ENCODE data around the gene PIK3R5. TPM values are rescaled to one million over a fixed set of nuclear protein-coding genes. Genes with fewer than 3 reads are reported as not detected.

The PIK3R5 gene
- polyA plus RNA-seq, 1 donor (not counting 4 experiments of a cell fraction or from before 2014, with no cell fraction given), result not detected

- no peak overlapping the region for H3K4me2 ChIP-seq (ENCODE audit: control insufficient read depth, extremely low read depth, insufficient read depth, low read depth, low read length)
- H3K9me1 ChIP-seq (ENCODE audit: control insufficient read depth, extremely low read depth, insufficient read depth, low read length), result no peaks in the 10 kb centered on the region
- no peak for DNase-seq (ENCODE audit: low read depth, low spot score)
- no peak for FAIRE-seq
- dilution Hi-C loops (cut with MboI; ENCODE audit: extremely low pct_ligation_motif_present, low sequenced_read_pairs), result no loop called here
- no peaks in the 10 kb centered on the region for H3K9me3 ChIP-seq (ENCODE audit: control insufficient read depth, low read depth, low read length)
- no peak overlapping the region for H3K27ac ChIP-seq (ENCODE audit: control insufficient read depth, insufficient read depth, low read length)
- no peaks in the 10 kb centered on the region for H3K4me1 ChIP-seq (ENCODE audit: control insufficient read depth, extremely low read depth, insufficient read depth, low read length)
- no peak overlapping the region for H3K4me3 ChIP-seq (ENCODE audit: control insufficient read depth in 2 of 3, extremely low read depth in 1 of 3, insufficient read depth in 2 of 3, low read depth in 1 of 3, low read length in 3 of 3)
- TF ChIP-seq EZH2 (IDR thresholded peaks at IDR 0.05; ENCODE audit: low read length), result no peak
- TF ChIP-seq CTCF (optimal IDR thresholded peaks at IDR 0.05 in 1 of 3, IDR thresholded peaks at IDR 0.05 in 1 of 3, conservative IDR thresholded peaks at IDR 0.05 in 1 of 3; ENCODE audit: extremely low read depth in 1 of 3, insufficient read depth in 2 of 3, low read length in 3 of 3), result no peak
- H3K79me2 ChIP-seq (ENCODE audit: control insufficient read depth, insufficient read depth, low read length), result no peaks in the 10 kb centered on the region
- no peak overlapping the region for H2AFZ ChIP-seq (ENCODE audit: control insufficient read depth, low read length)
- H3K36me3 ChIP-seq (ENCODE audit: control insufficient read depth in 2 of 2, extremely low read depth in 1 of 2, insufficient read depth in 2 of 2, low read length in 2 of 2), result no peaks in the 10 kb centered on the region
- no peak overlapping the region for H3K9ac ChIP-seq (ENCODE audit: control insufficient read depth, extremely low read depth, insufficient read depth, low read length)
- H4K20me1 ChIP-seq (ENCODE audit: control insufficient read depth, extremely low read depth, insufficient read depth, low read length), result no peaks in the 10 kb centered on the region
- no peaks in the 10 kb centered on the region for H3K27me3 ChIP-seq (ENCODE audit: control insufficient read depth, extremely low read depth, insufficient read depth, low read length)
These were observed 116.0 kb downstream of the PIK3R5 start for GRCh38 chr17:8849311-8850041.

- dilution Hi-C loops (cut with MboI; ENCODE audit: extremely low pct_ligation_motif_present, low sequenced_read_pairs), result no loop called here
- Histone ChIP-seq H3K9ac (ENCODE audit: control insufficient read depth, extremely low read depth, insufficient read depth, low read length) (no peak overlapping the region), H3K36me3 (ENCODE audit: control insufficient read depth in 2 of 2, extremely low read depth in 1 of 2, insufficient read depth in 2 of 2, low read length in 2 of 2) (no peaks in the 10 kb centered on the region), H3K79me2 (ENCODE audit: control insufficient read depth, insufficient read depth, low read length) (no peaks in the 10 kb centered on the region), H3K4me2 (ENCODE audit: control insufficient read depth, extremely low read depth, insufficient read depth, low read depth, low read length) (no peak overlapping the region), H3K9me3 (ENCODE audit: control insufficient read depth, low read depth, low read length) (no peaks in the 10 kb centered on the region), H3K9me1 (ENCODE audit: control insufficient read depth, extremely low read depth, insufficient read depth, low read length) (no peaks in the 10 kb centered on the region), H3K4me1 (ENCODE audit: control insufficient read depth, extremely low read depth, insufficient read depth, low read length) (no peaks in the 10 kb centered on the region), H3K27me3 (ENCODE audit: control insufficient read depth, extremely low read depth, insufficient read depth, low read length) (no peaks in the 10 kb centered on the region), H2AFZ (ENCODE audit: control insufficient read depth, low read length) (no peak overlapping the region), H4K20me1 (ENCODE audit: control insufficient read depth, extremely low read depth, insufficient read depth, low read length) (no peaks in the 10 kb centered on the region), H3K27ac (ENCODE audit: control insufficient read depth, insufficient read depth, low read length) (no peak overlapping the region), H3K4me3 (ENCODE audit: control insufficient read depth in 2 of 3, extremely low read depth in 1 of 3, insufficient read depth in 2 of 3, low read depth in 1 of 3, low read length in 3 of 3) (no peak overlapping the region)
- no peak for TF ChIP-seq CTCF (optimal IDR thresholded peaks at IDR 0.05 in 1 of 3, IDR thresholded peaks at IDR 0.05 in 1 of 3, conservative IDR thresholded peaks at IDR 0.05 in 1 of 3; ENCODE audit: extremely low read depth in 1 of 3, insufficient read depth in 2 of 3, low read length in 3 of 3)
- no peak for TF ChIP-seq EZH2 (IDR thresholded peaks at IDR 0.05; ENCODE audit: low read length)
- FAIRE-seq (no peak), DNase-seq (ENCODE audit: low read depth, low spot score) (no peak)
These were observed 117.6 kb downstream of the PIK3R5 start for GRCh38 chr17:8847891-8848290.
